Neural cell (in vitro differentiated cells): Measurements from ENCODE around the gene MYBL2. TPM values are rescaled to one million over a fixed set of nuclear protein-coding genes. Genes with fewer than 3 reads are reported as not detected.

Experiments used
- H2AFZ ChIP-seq: fragments of 200-600, 300-800 bp; sonication (generic), shearing (Covaris generic); 2 replicates; pipeline ENCODE4 v1.6.0; 2014; ENCODE audit warnings: low read depth, mild to moderate bottlenecking, antibody characterized with exemption, low read length, moderate library complexity
- H3F3A ChIP-seq: fragments of 200-600 bp; shearing (Covaris generic); 2 replicates; pipeline ENCODE4 v1.6.1; 2016; ENCODE audit warnings: mild to moderate bottlenecking, moderate library complexity, mixed read lengths, antibody characterized with exemption, low read length; ENCODE audit not compliant: insufficient read depth, poor library complexity, severe bottlenecking
- H3K27ac ChIP-seq: fragments of 200-600, 300-800 bp; sonication (generic), shearing (Covaris generic); 2 replicates; pipeline ENCODE4 v1.5.1; 2014; ENCODE audit warnings: mild to moderate bottlenecking, low read length, moderate library complexity
- H3K27me3 ChIP-seq: fragments of 300-800, 200-600 bp; sonication (generic), shearing (Covaris generic); 2 replicates; pipeline ENCODE4 v1.6.0; 2014; ENCODE audit warnings: mild to moderate bottlenecking, low read depth, low read length, moderate library complexity; ENCODE audit not compliant: insufficient read depth
- H3K36me3 ChIP-seq: fragments of 300-800, 200-600 bp; sonication (generic), shearing (Covaris generic); 2 replicates; pipeline ENCODE4 v1.5.1; 2014; ENCODE audit warnings: mild to moderate bottlenecking, antibody characterized with exemption, low read length, moderate library complexity; ENCODE audit not compliant: insufficient read depth
- H3K4me2 ChIP-seq: fragments of 300-800, 200-600 bp; sonication (generic), shearing (Covaris generic); 2 replicates; pipeline ENCODE4 v1.6.0; 2014; ENCODE audit warnings: mild to moderate bottlenecking, low read length
- H3K4me3 ChIP-seq: fragments of 300-800, 200-600 bp; sonication (generic), shearing (Covaris generic); 2 replicates; pipeline ENCODE4 v1.5.1; 2014; ENCODE audit warnings: mild to moderate bottlenecking, low read length, moderate library complexity
- H3K79me2 ChIP-seq: fragments of 200-600 bp; shearing (Covaris generic); replicated peaks from 2 replicates; pipeline ENCODE4 v1.6.0; 2014; ENCODE audit warnings: mild to moderate bottlenecking, low read length, moderate library complexity; ENCODE audit not compliant: insufficient read depth
- H3K9ac ChIP-seq: fragments of 300-800, 200-600 bp; sonication (generic), shearing (Covaris generic); 2 replicates; pipeline ENCODE4 v1.6.1; 2016; ENCODE audit warnings: mild to moderate bottlenecking, low read length, mixed read lengths
- H3K9me2 ChIP-seq: fragments of 200-600 bp; shearing (Covaris generic); 2 replicates; pipeline ENCODE4 v1.6.1; 2016; ENCODE audit warnings: mild to moderate bottlenecking, low read length, mixed read lengths; ENCODE audit not compliant: insufficient read depth
- H3K9me3 ChIP-seq: fragments of 200-600, 300-800 bp; sonication (generic), shearing (Covaris generic); 2 replicates; pipeline ENCODE4 v1.6.1; 2016; ENCODE audit warnings: mild to moderate bottlenecking, mixed run types, low read length, moderate library complexity, mixed read lengths
- H4K20me1 ChIP-seq: fragments of 200-600 bp; shearing (Covaris generic); 2 replicates; pipeline ENCODE4 v1.6.1; 2016; ENCODE audit warnings: mild to moderate bottlenecking, mixed run types; ENCODE audit not compliant: insufficient read depth
- EP300 ChIP-seq: fragments of 450-650 bp; conservative IDR thresholded peaks from 2 replicates; pipeline ENCODE4 v1.6.1; 2014; ENCODE audit warnings: antibody characterized with exemption, mild to moderate bottlenecking, moderate library complexity; ENCODE audit not compliant: poor library complexity, severe bottlenecking
- EZH2 ChIP-seq: fragments of 200-600, 300-800 bp; shearing (Covaris generic), sonication (generic); IDR thresholded peaks from 2 replicates; pipeline ENCODE4 v1.6.1; 2014; ENCODE audit warnings: antibody characterized with exemption, low read length, borderline replicate concordance, mild to moderate bottlenecking; ENCODE audit not compliant: insufficient read depth, poor library complexity, severe bottlenecking
- MXI1 ChIP-seq: fragments of 450-650 bp; conservative IDR thresholded peaks from 2 replicates; pipeline ENCODE4 v1.6.1; 2014; ENCODE audit warnings: antibody characterized with exemption, mild to moderate bottlenecking; ENCODE audit not compliant: poor library complexity, severe bottlenecking
- POLR2AphosphoS5 ChIP-seq: IDR thresholded peaks from 2 replicates; pipeline ENCODE4 v1.6.1; 2012
- RAD21 ChIP-seq: fragments of 450-650 bp; conservative IDR thresholded peaks from 2 replicates; pipeline ENCODE4 v1.6.1; 2014; ENCODE audit warnings: antibody characterized with exemption, mild to moderate bottlenecking, moderate library complexity
- SMC3 ChIP-seq: fragments of 450-650 bp; conservative IDR thresholded peaks from 2 replicates; pipeline ENCODE4 v1.6.1; 2014; ENCODE audit warnings: antibody characterized with exemption, mild to moderate bottlenecking, moderate library complexity; ENCODE audit not compliant: poor library complexity
- TAF1 ChIP-seq: IDR thresholded peaks from 2 replicates; pipeline ENCODE4 v1.6.1; 2012; ENCODE audit warnings: low read depth
- polyA plus RNA-seq: library from polyadenylated mRNA; depleted of rRNA; stranded (reverse); fragments of >200 nt; gene quantifications from 2 replicates; pipeline ENCODE4 v1.2.3, GENCODE V29; 2014
- TF ChIP-seq, protein P1 (sequence below): fragments of 450-650 bp; IDR thresholded peaks from 2 replicates; pipeline ENCODE4 v1.5.1; 2014; ENCODE audit warnings: antibody characterized with exemption, mild to moderate bottlenecking, moderate library complexity; ENCODE audit not compliant: poor library complexity, severe bottlenecking
- TF ChIP-seq, protein P2 (sequence below): IDR thresholded peaks from 2 replicates; pipeline ENCODE4 v1.6.1; 2012; ENCODE audit warnings: borderline replicate concordance

MYBL2 gene
- polyA plus RNA-seq, 1 donor from 2014 or later = not detected

DNA sequence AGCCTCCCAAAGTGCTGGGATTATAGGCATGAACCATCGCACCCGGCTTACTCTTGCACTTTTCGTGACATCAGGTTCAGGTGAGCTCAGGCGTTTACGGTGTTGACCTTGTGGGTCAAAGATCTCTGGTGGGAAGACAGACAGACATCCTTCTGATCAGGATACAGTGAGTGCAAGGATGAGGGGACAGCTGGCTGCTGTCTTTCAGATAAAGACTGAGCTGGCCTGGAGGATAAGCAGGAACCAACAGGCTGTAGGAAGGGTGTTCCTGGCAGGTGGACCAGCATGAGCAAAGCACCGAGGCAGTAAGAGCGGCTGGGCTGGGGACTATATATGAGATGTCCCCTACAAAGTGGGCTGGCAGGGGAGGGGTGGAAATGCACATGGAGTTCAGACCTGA is 71.0 kb downstream of the MYBL2 start:
- Histone ChIP-seq H2AFZ (no peak overlapping the region), H3K27me3 (no peaks in the 10 kb centered on the region), H3K79me2 (no peaks in the 10 kb centered on the region), H3K9me3 (no peaks in the 10 kb centered on the region), H3K4me2 (no peak overlapping the region), H3K4me3 (no peak overlapping the region), H3K36me3 (no peaks in the 10 kb centered on the region), H3K9me2 (no peaks in the 10 kb centered on the region), H3F3A (no peaks in the 10 kb centered on the region), H3K27ac (no peak overlapping the region), H3K9ac (no peak overlapping the region), H4K20me1 (no peaks in the 10 kb centered on the region)
- TF ChIP-seq POLR2AphosphoS5 = no peak
- no peak for TF ChIP-seq SMC3
- TF ChIP-seq EZH2 = no peak
- no peak for TF ChIP-seq EP300
- no peak for TF ChIP-seq MXI1
- TF ChIP-seq, protein P1, sequence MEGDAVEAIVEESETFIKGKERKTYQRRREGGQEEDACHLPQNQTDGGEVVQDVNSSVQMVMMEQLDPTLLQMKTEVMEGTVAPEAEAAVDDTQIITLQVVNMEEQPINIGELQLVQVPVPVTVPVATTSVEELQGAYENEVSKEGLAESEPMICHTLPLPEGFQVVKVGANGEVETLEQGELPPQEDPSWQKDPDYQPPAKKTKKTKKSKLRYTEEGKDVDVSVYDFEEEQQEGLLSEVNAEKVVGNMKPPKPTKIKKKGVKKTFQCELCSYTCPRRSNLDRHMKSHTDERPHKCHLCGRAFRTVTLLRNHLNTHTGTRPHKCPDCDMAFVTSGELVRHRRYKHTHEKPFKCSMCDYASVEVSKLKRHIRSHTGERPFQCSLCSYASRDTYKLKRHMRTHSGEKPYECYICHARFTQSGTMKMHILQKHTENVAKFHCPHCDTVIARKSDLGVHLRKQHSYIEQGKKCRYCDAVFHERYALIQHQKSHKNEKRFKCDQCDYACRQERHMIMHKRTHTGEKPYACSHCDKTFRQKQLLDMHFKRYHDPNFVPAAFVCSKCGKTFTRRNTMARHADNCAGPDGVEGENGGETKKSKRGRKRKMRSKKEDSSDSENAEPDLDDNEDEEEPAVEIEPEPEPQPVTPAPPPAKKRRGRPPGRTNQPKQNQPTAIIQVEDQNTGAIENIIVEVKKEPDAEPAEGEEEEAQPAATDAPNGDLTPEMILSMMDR = no peak
- TF ChIP-seq TAF1 = no peak
- TF ChIP-seq RAD21 = no peak
- TF ChIP-seq, protein P2, sequence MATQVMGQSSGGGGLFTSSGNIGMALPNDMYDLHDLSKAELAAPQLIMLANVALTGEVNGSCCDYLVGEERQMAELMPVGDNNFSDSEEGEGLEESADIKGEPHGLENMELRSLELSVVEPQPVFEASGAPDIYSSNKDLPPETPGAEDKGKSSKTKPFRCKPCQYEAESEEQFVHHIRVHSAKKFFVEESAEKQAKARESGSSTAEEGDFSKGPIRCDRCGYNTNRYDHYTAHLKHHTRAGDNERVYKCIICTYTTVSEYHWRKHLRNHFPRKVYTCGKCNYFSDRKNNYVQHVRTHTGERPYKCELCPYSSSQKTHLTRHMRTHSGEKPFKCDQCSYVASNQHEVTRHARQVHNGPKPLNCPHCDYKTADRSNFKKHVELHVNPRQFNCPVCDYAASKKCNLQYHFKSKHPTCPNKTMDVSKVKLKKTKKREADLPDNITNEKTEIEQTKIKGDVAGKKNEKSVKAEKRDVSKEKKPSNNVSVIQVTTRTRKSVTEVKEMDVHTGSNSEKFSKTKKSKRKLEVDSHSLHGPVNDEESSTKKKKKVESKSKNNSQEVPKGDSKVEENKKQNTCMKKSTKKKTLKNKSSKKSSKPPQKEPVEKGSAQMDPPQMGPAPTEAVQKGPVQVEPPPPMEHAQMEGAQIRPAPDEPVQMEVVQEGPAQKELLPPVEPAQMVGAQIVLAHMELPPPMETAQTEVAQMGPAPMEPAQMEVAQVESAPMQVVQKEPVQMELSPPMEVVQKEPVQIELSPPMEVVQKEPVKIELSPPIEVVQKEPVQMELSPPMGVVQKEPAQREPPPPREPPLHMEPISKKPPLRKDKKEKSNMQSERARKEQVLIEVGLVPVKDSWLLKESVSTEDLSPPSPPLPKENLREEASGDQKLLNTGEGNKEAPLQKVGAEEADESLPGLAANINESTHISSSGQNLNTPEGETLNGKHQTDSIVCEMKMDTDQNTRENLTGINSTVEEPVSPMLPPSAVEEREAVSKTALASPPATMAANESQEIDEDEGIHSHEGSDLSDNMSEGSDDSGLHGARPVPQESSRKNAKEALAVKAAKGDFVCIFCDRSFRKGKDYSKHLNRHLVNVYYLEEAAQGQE = no peak

DNA sequence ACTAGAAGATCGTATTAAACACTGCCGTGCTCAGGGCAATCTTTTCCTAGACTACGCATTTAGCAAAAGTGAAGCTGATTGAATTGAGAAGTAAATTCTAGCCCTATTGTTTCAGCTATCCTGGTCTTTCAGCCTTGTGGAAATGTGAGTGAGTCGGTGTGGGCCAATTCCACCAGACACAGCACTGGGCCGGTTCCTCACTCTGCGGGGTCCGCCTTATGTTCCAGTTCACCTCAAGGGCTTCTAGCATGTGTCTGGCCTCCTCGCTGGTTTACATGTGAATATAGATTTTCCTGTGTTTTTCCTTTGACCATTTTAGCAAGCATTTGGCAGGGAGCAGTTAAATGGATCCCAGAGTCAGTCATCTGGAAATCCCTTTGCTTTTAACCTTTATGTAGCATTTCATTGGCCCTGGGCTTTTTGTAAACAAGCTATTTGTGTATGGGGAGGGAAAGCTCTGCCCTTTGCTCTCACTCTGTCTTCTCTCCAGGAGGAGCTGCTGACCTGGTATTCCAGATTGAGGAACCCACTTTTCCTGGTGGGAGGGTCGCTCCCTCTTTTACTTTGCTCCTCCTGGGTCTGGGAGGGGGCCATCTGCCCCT is 72.3 kb downstream of the MYBL2 start:
- H3K27ac ChIP-seq = no peak overlapping the region
- no peaks in the 10 kb centered on the region for H3K36me3 ChIP-seq
- no peaks in the 10 kb centered on the region for H3K79me2 ChIP-seq
- no peak overlapping the region for H3K4me2 ChIP-seq
- H3K27me3 ChIP-seq = no peaks in the 10 kb centered on the region
- TF ChIP-seq SMC3 = no peak
- TF ChIP-seq MXI1 = no peak
- no peak for TF ChIP-seq POLR2AphosphoS5
- TF ChIP-seq RAD21 = no peak
- TF ChIP-seq, protein P1 = no peak
- TF ChIP-seq, protein P2 = no peak
- no peak for TF ChIP-seq EZH2
- no peak for TF ChIP-seq EP300
- no peak for TF ChIP-seq TAF1
- H4K20me1 ChIP-seq = no peaks in the 10 kb centered on the region
- no peaks in the 10 kb centered on the region for H3K9me3 ChIP-seq
- no peaks in the 10 kb centered on the region for H3K9me2 ChIP-seq
- no peak overlapping the region for H3K9ac ChIP-seq
- H3K4me3 ChIP-seq = no peak overlapping the region
- H3F3A ChIP-seq = no peaks in the 10 kb centered on the region
- no peak overlapping the region for H2AFZ ChIP-seq
